HEK293 (cell line): Measurements from ENCODE around the gene CORO6.

Source experiments
- BCL11A ChIP-seq: fragments of 450-650 bp; formaldehyde crosslinking; IDR thresholded peaks from 2 replicates; pipeline ENCODE4 v1.5.1; 2016; ENCODE audit warnings: low read depth, missing biosample characterization, missing genetic modification characterization
- GLI4 ChIP-seq: fragments of 450-650 bp; formaldehyde crosslinking; IDR thresholded peaks from 2 replicates; pipeline ENCODE4 v1.5.1; 2016; ENCODE audit warnings: missing biosample characterization, missing genetic modification characterization
- ZBTB7A ChIP-seq: fragments of 450-650 bp; formaldehyde crosslinking; IDR thresholded peaks from 2 replicates; pipeline ENCODE4 v1.5.1; 2016; ENCODE audit warnings: low read depth, missing biosample characterization, missing genetic modification characterization
- ZNF23 ChIP-seq: fragments of 450-650 bp; formaldehyde crosslinking; IDR thresholded peaks from 2 replicates; pipeline ENCODE4 v1.5.1; 2016; ENCODE audit warnings: missing biosample characterization, missing genetic modification characterization, borderline replicate concordance
- TF ChIP-seq, protein P1 (sequence below): fragments of 450-650 bp; formaldehyde crosslinking; IDR thresholded peaks from 2 replicates; pipeline ENCODE4 v1.5.1; 2016; ENCODE audit warnings: missing biosample characterization, missing genetic modification characterization
- TF ChIP-seq, protein P2 (sequence below): fragments of 450-650 bp; formaldehyde crosslinking; IDR thresholded peaks from 2 replicates; pipeline ENCODE4 v1.5.1; 2016; ENCODE audit warnings: missing biosample characterization, missing genetic modification characterization

DNA sequence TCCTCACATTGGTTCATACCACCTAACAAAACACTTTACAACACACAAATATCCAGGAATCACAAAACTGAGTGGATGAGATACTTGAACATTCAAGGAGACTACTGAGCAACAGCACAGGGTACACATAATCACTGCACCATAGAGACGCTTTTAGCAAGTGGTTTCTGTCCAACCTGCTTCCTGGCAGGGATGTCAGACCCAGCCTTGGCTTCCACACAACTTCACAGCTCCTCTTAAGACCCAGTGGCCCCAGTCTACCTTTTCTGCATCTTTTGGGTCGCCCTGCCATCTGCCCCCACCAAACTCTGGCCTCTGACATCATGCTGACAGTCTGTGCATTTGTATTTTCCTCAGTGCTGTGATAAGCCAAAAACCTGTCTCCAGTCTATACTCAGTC lies 5.9 kb upstream of the CORO6 start:
- TF ChIP-seq, protein P1, sequence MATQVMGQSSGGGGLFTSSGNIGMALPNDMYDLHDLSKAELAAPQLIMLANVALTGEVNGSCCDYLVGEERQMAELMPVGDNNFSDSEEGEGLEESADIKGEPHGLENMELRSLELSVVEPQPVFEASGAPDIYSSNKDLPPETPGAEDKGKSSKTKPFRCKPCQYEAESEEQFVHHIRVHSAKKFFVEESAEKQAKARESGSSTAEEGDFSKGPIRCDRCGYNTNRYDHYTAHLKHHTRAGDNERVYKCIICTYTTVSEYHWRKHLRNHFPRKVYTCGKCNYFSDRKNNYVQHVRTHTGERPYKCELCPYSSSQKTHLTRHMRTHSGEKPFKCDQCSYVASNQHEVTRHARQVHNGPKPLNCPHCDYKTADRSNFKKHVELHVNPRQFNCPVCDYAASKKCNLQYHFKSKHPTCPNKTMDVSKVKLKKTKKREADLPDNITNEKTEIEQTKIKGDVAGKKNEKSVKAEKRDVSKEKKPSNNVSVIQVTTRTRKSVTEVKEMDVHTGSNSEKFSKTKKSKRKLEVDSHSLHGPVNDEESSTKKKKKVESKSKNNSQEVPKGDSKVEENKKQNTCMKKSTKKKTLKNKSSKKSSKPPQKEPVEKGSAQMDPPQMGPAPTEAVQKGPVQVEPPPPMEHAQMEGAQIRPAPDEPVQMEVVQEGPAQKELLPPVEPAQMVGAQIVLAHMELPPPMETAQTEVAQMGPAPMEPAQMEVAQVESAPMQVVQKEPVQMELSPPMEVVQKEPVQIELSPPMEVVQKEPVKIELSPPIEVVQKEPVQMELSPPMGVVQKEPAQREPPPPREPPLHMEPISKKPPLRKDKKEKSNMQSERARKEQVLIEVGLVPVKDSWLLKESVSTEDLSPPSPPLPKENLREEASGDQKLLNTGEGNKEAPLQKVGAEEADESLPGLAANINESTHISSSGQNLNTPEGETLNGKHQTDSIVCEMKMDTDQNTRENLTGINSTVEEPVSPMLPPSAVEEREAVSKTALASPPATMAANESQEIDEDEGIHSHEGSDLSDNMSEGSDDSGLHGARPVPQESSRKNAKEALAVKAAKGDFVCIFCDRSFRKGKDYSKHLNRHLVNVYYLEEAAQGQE = no peak
- TF ChIP-seq, protein P2, sequence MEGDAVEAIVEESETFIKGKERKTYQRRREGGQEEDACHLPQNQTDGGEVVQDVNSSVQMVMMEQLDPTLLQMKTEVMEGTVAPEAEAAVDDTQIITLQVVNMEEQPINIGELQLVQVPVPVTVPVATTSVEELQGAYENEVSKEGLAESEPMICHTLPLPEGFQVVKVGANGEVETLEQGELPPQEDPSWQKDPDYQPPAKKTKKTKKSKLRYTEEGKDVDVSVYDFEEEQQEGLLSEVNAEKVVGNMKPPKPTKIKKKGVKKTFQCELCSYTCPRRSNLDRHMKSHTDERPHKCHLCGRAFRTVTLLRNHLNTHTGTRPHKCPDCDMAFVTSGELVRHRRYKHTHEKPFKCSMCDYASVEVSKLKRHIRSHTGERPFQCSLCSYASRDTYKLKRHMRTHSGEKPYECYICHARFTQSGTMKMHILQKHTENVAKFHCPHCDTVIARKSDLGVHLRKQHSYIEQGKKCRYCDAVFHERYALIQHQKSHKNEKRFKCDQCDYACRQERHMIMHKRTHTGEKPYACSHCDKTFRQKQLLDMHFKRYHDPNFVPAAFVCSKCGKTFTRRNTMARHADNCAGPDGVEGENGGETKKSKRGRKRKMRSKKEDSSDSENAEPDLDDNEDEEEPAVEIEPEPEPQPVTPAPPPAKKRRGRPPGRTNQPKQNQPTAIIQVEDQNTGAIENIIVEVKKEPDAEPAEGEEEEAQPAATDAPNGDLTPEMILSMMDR = no peak
- TF ChIP-seq BCL11A (tag by site-specific recombination) (no peak), GLI4 (tag by site-specific recombination) (no peak), ZBTB7A (tag by site-specific recombination) (no peak), ZNF23 (tag by site-specific recombination) (no peak)
